HFFc6 (cell line): ENCODE data around the gene CCDC91. TPM values are rescaled to one million over a fixed set of nuclear protein-coding genes. Genes with fewer than 3 reads are reported as not detected.

ENCODE experiments used
- DNase-seq: peaks from one replicate; pipeline ENCODE4 v3.0.0-alpha.2; 2018
- H3K27ac Mint-ChIP-seq: 2 replicates; pipeline ENCODE4 v1.8.0; 2020; ENCODE audit warnings: mild to moderate bottlenecking, mixed read lengths
- H3K27me3 Mint-ChIP-seq: 2 replicates; pipeline ENCODE4 v1.8.0; 2021; ENCODE audit warnings: mild to moderate bottlenecking, moderate library complexity, mixed read lengths; ENCODE audit not compliant: insufficient read depth
- H3K36me3 Mint-ChIP-seq: 2 replicates; pipeline ENCODE4 v1.8.0; 2021; ENCODE audit warnings: low read depth, mixed read lengths
- H3K4me1 Mint-ChIP-seq: 2 replicates; pipeline ENCODE4 v1.8.0; 2020; ENCODE audit warnings: low read depth, mixed read lengths
- H3K4me3 Mint-ChIP-seq: 2 replicates; pipeline ENCODE4 v1.8.0; 2020; ENCODE audit warnings: mild to moderate bottlenecking, moderate library complexity, mixed read lengths
- H3K9me3 Mint-ChIP-seq: 2 replicates; pipeline ENCODE4 v1.8.0; 2020; ENCODE audit warnings: mild to moderate bottlenecking, mixed read lengths
- CTCF ChIP-seq: fragments of 200-600 bp; sonication (generic); IDR thresholded peaks from 2 replicates; pipeline ENCODE4 v1.5.0; 2021; ENCODE audit warnings: antibody characterized with exemption, mild to moderate bottlenecking
- total RNA-seq, 6 experiments: library from RNA; stranded (reverse); fragmentation: NEBNext Ultra II Directional; extraction: Animal tissue kit (Norgen Biotek cat#: 25700); gene quantifications; 2 replicates in 1 of 6; 3 replicates in 5 of 6; pipeline ENCODE4 v1.2.3, GENCODE V29; 2021

The CCDC91 gene
- total RNA-seq, 6 experiments from 2014 or later, result 14.7 to 17.3 (median 16.7) TPM

- Mint-ChIP-seq H3K36me3 (no peaks in the 10 kb centered on the region), H3K9me3 (no peaks in the 10 kb centered on the region), H3K27me3 (no peaks in the 10 kb centered on the region), H3K4me1 (peaks cover 5% of the 10 kb centered on the region; the same call in 1 of the 2 replicates), H3K27ac (no peak overlapping the region), H3K4me3 (no peak overlapping the region)
- TF ChIP-seq CTCF, result no peak
- DNase-seq, result no peak
Measured at GRCh38 chr12:28340261-28341045, 150.2 kb downstream of the CCDC91 start.

- Mint-ChIP-seq H3K4me3 (no peak overlapping the region), H3K4me1 (peaks cover 5% of the 10 kb centered on the region; the same call in 1 of the 2 replicates), H3K36me3 (no peaks in the 10 kb centered on the region), H3K9me3 (no peaks in the 10 kb centered on the region), H3K27me3 (no peaks in the 10 kb centered on the region), H3K27ac (no peak overlapping the region)
- no peak for DNase-seq
- no peak for TF ChIP-seq CTCF
Measured at GRCh38 chr12:28343713-28344112, 153.5 kb downstream of the CCDC91 start.

- Mint-ChIP-seq H3K27me3 (no peaks in the 10 kb centered on the region), H3K9me3 (no peaks in the 10 kb centered on the region), H3K27ac (no peak overlapping the region), H3K36me3 (no peaks in the 10 kb centered on the region), H3K4me1 (no peaks in the 10 kb centered on the region), H3K4me3 (no peak overlapping the region)
- DNase-seq, result no peak
- TF ChIP-seq CTCF, result no peak
Measured at GRCh38 chr12:28346567-28346966, 156.3 kb downstream of the CCDC91 start.

- no peaks in the 10 kb centered on the region for H3K4me1 Mint-ChIP-seq
- DNase-seq, result no peak
- H3K9me3 Mint-ChIP-seq, result peaks cover 4% of the 10 kb centered on the region; the same call in 1 of the 2 replicates
- peaks cover 15% of the 10 kb centered on the region for H3K36me3 Mint-ChIP-seq
- no peak overlapping the region for H3K27ac Mint-ChIP-seq
- H3K27me3 Mint-ChIP-seq, result no peaks in the 10 kb centered on the region
- TF ChIP-seq CTCF, result no peak
- no peak overlapping the region for H3K4me3 Mint-ChIP-seq
Measured at GRCh38 chr12:28349196-28349595, 158.9 kb downstream of the CCDC91 start.

- Mint-ChIP-seq H3K27ac (no peak overlapping the region), H3K9me3 (peaks cover 4% of the 10 kb centered on the region; the same call in 1 of the 2 replicates), H3K36me3 (peaks cover 15% of the 10 kb centered on the region), H3K27me3 (no peaks in the 10 kb centered on the region), H3K4me1 (no peaks in the 10 kb centered on the region), H3K4me3 (no peak overlapping the region)
- TF ChIP-seq CTCF, result no peak
- no peak for DNase-seq
Measured at GRCh38 chr12:28350502-28350901, 160.2 kb downstream of the CCDC91 start.
